K562 (cell line): ENCODE results near the gene HLA-E. TPM values are rescaled to one million over a fixed set of nuclear protein-coding genes. Genes with fewer than 3 reads are reported as not detected.
A peak's percentile ranks its signal among the peaks of the same experiment; 100 is the strongest.

Source experiments
- CREBBP ChIP-seq: IDR thresholded peaks from one replicate; pipeline ENCODE4 v1.6.1; 2012; ENCODE audit warnings: low read depth, mild to moderate bottlenecking, control low read depth, inconsistent platforms, low read length
- HDAC1 ChIP-seq, 2 experiments: fragments of 450-650 bp; IDR thresholded peaks; 2 replicates each; pipeline ENCODE4 v1.6.1; 2016 to 2017; ENCODE audit warnings: inconsistent platforms in 1 of 2, mild to moderate bottlenecking in 1 of 2, moderate library complexity in 1 of 2
- MCM5 ChIP-seq: fragments of 450-650 bp; IDR thresholded peaks from 2 replicates; pipeline ENCODE4 v1.6.1; 2016; ENCODE audit warnings: low read depth
- NCOR1 ChIP-seq: fragments of 450-650 bp; IDR thresholded peaks from 2 replicates; pipeline ENCODE4 v1.6.1; 2016; ENCODE audit warnings: mild to moderate bottlenecking, moderate library complexity
- TBL1XR1 ChIP-seq, 2 experiments: IDR thresholded peaks; 2 replicates each; pipeline ENCODE4 v1.6.1; 2012; ENCODE audit warnings: improper control_type of control experiment in 2 of 2, low read length in 2 of 2, mild to moderate bottlenecking in 1 of 2
- ZNF140 ChIP-seq: fragments of 250-450 bp; sonication (Bioruptor Pico); IDR thresholded peaks from 2 replicates; pipeline ENCODE4 v1.8.0; 2021; ENCODE audit warnings: moderate library complexity, mild to moderate bottlenecking, inconsistent platforms
- ZNF212 ChIP-seq: fragments of 450-650 bp; formaldehyde crosslinking; IDR thresholded peaks from 2 replicates; pipeline ENCODE4 v1.4.0; 2020; ENCODE audit warnings: mild to moderate bottlenecking
- polyA plus RNA-seq, 8 experiments: library from polyadenylated mRNA; depleted of rRNA in 4 of 8; stranded (reverse) in 5 of 8; unstranded in 3 of 8; fragments of >200 nt; fragmentation: Nextera tagmentation in 2 of 8; fragmentation: Illumina TruSeq in 1 of 8; extraction: Ambion mirVana in 2 of 8; extraction: Trizol in 1 of 8; gene quantifications; 2 replicates each; pipeline versions ENCODE4 v1.2.1 to v1.2.3, GENCODE V29; 2011 to 2014; ENCODE audit warnings: inconsistent platforms in 1 of 8, missing spikeins in 1 of 8
- total RNA-seq, 7 experiments: library from RNA; depleted of rRNA in 6 of 7; stranded (reverse); fragments of >200 nt in 6 of 7; fragmentation: Illumina TruSeq in 2 of 7; extraction: Trizol in 2 of 7; gene quantifications; 2 replicates each; pipeline versions ENCODE4 v1.2.1 to v1.2.3, GENCODE V29; 2011 to 2021; ENCODE audit warnings: low replicate concordance in 1 of 7
- TF ChIP-seq, protein P1 (sequence below): sonication (generic); formaldehyde crosslinking; IDR thresholded peaks from 2 replicates; pipeline ENCODE4 v1.8.0; 2023; ENCODE audit warnings: mild to moderate bottlenecking, missing genetic modification reagents
- TF ChIP-seq, protein P2 (sequence below): IDR thresholded peaks from 2 replicates; pipeline ENCODE4 v1.6.1; 2014; ENCODE audit warnings: antibody characterized with exemption
- TF ChIP-seq, protein P3 (sequence below), 2 experiments: fragments of 200-800 bp in 1 of 2; sonication (Bioruptor generic) in 1 of 2; sonication (generic) in 1 of 2; formaldehyde crosslinking in 1 of 2; IDR thresholded peaks in 1 of 2; conservative IDR thresholded peaks in 1 of 2; 2 replicates each; pipeline versions ENCODE4 v1.5.0 to v1.6.1; 2016 to 2020; ENCODE audit warnings: missing compliant biosample characterization in 1 of 2, missing genetic modification characterization in 1 of 2, missing genetic modification reagents in 1 of 2
- TF ChIP-seq, protein P4 (sequence below), 2 experiments: fragments of 250-450 bp in 1 of 2; fragments of 450-650 bp in 1 of 2; sonication (Bioruptor Pico) in 1 of 2; IDR thresholded peaks; 2 replicates each; pipeline versions ENCODE4 v1.6.1 to v1.8.0; 2016 to 2021; ENCODE audit warnings: mild to moderate bottlenecking in 2 of 2, moderate library complexity in 2 of 2, missing compliant biosample characterization in 1 of 2, missing genetic modification characterization in 1 of 2
- TF ChIP-seq, protein P5 (sequence below): fragments of 450-650 bp; IDR thresholded peaks from 2 replicates; pipeline ENCODE4 v1.6.1; 2016; ENCODE audit warnings: low read depth, mild to moderate bottlenecking, moderate library complexity

Gene HLA-E
- total and polyA plus RNA-seq, 9 of the 15 experiments (the other 6 are each of a cell fraction or from before 2014, with no cell fraction given), result 3.2 to 39.9 (median 26.8) TPM

DNA sequence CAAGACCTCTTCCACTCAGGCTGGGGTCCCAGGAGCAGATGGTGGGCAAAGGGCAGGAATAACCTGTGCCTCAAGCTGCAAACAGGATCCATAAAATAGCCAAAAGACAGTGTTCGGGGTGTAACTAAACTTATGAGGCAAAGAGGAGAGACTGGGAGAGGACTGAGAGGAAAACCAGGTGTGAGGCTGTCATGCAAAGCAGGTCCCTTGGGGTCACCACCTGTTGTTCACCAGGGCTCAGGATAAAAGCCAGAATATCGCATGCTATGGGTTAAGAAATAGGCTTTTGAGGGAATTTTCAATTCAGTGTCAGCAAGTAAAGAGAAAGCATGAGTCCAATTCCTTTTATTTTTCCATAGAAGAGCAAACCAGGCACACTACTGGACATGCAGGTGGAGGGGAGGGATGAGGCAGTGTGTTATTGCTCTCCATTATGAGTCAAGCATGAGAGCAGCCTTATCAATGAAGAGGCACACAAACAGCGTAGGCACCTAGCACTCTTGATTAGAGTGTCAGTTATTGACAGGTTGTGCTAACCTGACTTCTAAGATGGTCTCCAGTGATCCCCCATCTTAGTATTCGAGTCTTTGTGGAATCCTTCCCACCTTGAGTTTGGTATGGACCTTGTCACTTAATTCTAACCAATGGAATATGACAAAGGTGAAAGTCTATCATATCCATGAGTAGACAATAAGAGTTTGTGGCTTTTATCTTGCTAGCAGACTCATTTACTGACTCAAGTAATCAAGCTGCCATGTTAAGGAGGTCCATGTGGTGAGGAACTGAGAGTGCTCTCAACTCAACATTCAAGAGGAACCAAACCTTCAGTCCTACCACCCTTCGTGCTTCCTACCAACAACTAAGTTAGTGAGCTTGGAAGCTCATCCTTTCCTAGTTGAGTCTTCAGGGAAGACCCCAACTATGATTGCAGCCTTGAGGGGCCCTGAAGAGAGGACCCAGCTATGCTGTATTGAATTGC lies 18.8 kb downstream of the HLA-E start (continued):
- TF ChIP-seq, protein P1, sequence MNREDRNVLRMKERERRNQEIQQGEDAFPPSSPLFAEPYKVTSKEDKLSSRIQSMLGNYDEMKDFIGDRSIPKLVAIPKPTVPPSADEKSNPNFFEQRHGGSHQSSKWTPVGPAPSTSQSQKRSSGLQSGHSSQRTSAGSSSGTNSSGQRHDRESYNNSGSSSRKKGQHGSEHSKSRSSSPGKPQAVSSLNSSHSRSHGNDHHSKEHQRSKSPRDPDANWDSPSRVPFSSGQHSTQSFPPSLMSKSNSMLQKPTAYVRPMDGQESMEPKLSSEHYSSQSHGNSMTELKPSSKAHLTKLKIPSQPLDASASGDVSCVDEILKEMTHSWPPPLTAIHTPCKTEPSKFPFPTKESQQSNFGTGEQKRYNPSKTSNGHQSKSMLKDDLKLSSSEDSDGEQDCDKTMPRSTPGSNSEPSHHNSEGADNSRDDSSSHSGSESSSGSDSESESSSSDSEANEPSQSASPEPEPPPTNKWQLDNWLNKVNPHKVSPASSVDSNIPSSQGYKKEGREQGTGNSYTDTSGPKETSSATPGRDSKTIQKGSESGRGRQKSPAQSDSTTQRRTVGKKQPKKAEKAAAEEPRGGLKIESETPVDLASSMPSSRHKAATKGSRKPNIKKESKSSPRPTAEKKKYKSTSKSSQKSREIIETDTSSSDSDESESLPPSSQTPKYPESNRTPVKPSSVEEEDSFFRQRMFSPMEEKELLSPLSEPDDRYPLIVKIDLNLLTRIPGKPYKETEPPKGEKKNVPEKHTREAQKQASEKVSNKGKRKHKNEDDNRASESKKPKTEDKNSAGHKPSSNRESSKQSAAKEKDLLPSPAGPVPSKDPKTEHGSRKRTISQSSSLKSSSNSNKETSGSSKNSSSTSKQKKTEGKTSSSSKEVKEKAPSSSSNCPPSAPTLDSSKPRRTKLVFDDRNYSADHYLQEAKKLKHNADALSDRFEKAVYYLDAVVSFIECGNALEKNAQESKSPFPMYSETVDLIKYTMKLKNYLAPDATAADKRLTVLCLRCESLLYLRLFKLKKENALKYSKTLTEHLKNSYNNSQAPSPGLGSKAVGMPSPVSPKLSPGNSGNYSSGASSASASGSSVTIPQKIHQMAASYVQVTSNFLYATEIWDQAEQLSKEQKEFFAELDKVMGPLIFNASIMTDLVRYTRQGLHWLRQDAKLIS (CRISPR knock-in tag), result no peak
- TF ChIP-seq MCM5 (no peak), TBL1XR1 (IDR thresholded peaks at IDR 0.05; ENCODE audit: low read length in 2 of 2) (no peak), NCOR1 (0 out of 2 replicates have a peak, but pooled peaks have one; percentile 19), CREBBP (no peak), HDAC1 (IDR thresholded peaks at IDR 0.05) (no peak), ZNF140 (CRISPR knock-in tag) (no peak), ZNF212 (CRISPR knock-in tag) (no peak)
- TF ChIP-seq, protein P2, sequence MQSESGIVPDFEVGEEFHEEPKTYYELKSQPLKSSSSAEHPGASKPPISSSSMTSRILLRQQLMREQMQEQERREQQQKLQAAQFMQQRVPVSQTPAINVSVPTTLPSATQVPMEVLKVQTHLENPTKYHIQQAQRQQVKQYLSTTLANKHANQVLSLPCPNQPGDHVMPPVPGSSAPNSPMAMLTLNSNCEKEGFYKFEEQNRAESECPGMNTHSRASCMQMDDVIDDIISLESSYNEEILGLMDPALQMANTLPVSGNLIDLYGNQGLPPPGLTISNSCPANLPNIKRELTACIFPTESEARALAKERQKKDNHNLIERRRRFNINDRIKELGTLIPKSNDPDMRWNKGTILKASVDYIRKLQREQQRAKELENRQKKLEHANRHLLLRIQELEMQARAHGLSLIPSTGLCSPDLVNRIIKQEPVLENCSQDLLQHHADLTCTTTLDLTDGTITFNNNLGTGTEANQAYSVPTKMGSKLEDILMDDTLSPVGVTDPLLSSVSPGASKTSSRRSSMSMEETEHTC, result no peak
- TF ChIP-seq, protein P3, sequence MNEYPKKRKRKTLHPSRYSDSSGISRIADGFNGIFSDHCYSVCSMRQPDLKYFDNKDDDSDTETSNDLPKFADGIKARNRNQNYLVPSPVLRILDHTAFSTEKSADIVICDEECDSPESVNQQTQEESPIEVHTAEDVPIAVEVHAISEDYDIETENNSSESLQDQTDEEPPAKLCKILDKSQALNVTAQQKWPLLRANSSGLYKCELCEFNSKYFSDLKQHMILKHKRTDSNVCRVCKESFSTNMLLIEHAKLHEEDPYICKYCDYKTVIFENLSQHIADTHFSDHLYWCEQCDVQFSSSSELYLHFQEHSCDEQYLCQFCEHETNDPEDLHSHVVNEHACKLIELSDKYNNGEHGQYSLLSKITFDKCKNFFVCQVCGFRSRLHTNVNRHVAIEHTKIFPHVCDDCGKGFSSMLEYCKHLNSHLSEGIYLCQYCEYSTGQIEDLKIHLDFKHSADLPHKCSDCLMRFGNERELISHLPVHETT (CRISPR knock-in tag; conservative IDR thresholded peaks at IDR 0.05 in 1 of 2, IDR thresholded peaks at IDR 0.05 in 1 of 2), result peak in 1 of 2 experiments; percentile 39; a peak in 2 of 4 replicates
- TF ChIP-seq, protein P4, sequence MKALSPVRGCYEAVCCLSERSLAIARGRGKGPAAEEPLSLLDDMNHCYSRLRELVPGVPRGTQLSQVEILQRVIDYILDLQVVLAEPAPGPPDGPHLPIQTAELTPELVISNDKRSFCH (CRISPR knock-in tag; IDR thresholded peaks at IDR 0.05), result no peak
- TF ChIP-seq, protein P4 (tag; IDR thresholded peaks at IDR 0.05), result peak; percentile 69
- TF ChIP-seq, protein P5, sequence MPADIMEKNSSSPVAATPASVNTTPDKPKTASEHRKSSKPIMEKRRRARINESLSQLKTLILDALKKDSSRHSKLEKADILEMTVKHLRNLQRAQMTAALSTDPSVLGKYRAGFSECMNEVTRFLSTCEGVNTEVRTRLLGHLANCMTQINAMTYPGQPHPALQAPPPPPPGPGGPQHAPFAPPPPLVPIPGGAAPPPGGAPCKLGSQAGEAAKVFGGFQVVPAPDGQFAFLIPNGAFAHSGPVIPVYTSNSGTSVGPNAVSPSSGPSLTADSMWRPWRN, result no peak
